SK-N-MC (cell line): ENCODE data around the gene ZNF446.

Source experiments
- EZH2 ChIP-seq: fragments of 200-600 bp; sonication (generic); IDR thresholded peaks from one replicate; pipeline ENCODE4 v1.6.1; 2017; ENCODE audit warnings: antibody characterized with exemption
- FOXP2 ChIP-seq: optimal IDR thresholded peaks from 2 replicates; pipeline ENCODE3; 2011; ENCODE audit warnings: mild to moderate bottlenecking, moderate library complexity; ENCODE audit not compliant: insufficient read depth; ENCODE audit errors: extremely low read length, control extremely low read depth
- POLR2AphosphoS5 ChIP-seq: IDR thresholded peaks from 2 replicates; pipeline ENCODE4 v1.6.1; 2012; ENCODE audit warnings: mild to moderate bottlenecking, low read depth, low read length, borderline replicate concordance

DNA sequence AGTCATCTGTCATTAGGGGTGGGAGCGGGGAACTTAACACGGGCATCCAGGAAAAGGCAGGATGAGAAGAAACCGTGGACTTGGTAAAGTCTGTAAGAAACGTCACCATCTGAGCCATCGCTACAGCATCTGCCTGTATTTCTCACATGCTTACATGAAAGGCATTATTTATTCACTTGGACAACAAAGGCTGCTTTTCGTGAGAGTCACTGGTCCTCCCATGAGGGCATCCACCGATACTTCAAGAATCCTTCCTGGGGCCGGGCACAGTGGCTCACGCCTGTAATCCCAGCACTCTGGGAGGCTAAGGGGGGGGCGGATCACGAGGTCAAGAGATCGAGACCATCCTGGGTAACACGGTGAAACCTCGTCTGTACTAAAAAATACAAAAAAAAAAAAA, 16.1 kb downstream of the ZNF446 start:
- TF ChIP-seq POLR2AphosphoS5: no peak
- no peak for TF ChIP-seq EZH2
- no peak for TF ChIP-seq FOXP2
